Right lobe of liver (tissue), 6 donors: ENCODE results near the gene WDR47. TPM values are rescaled to one million over a fixed set of nuclear protein-coding genes. Genes with fewer than 3 reads are reported as not detected.
A peak's percentile ranks its signal among the peaks of the same experiment; 100 is the strongest.

Experiments used
- ATAC-seq, 4 donors: fragments of 200-7000 bp; cut with Tn5 transposase; one replicate each; pipeline ENCODE4 v1.9.1; 2020; ENCODE audit warnings: mild to moderate bottlenecking in 4 of 4, moderate library complexity in 4 of 4
- DNase-seq, 3 donors: peaks; one replicate each; pipeline ENCODE4 v3.0.0-alpha.2; 2020
- H3K27ac ChIP-seq, 3 donors: fragments of 200-600 bp; one replicate each; pipeline ENCODE4 v1.8.0; 2022
- H3K27me3 ChIP-seq, 2 donors: fragments of 200-600 bp; one replicate each; pipeline ENCODE4 v1.8.0; 2022
- H3K36me3 ChIP-seq, 4 donors: fragments of 200-600 bp; sonication (generic) in 1 of 4; one replicate each; pipeline versions ENCODE4 v1.5.1 to v1.8.0; 2017 to 2022; ENCODE audit warnings: control low read depth in 1 of 4
- H3K4me1 ChIP-seq, 4 donors: fragments of 200-600 bp; sonication (generic) in 1 of 4; one replicate each; pipeline versions ENCODE4 v1.5.1 to v1.8.0; 2017 to 2022; ENCODE audit warnings: control low read depth in 1 of 4
- H3K4me3 ChIP-seq, 3 donors: fragments of 200-600 bp; one replicate each; pipeline ENCODE4 v1.8.0; 2022
- H3K9me3 ChIP-seq, 4 donors: fragments of 200-600 bp; sonication (generic) in 1 of 4; one replicate each; pipeline versions ENCODE4 v1.5.1 to v1.8.0; 2017 to 2022; ENCODE audit warnings: control low read depth in 1 of 4
- CTCF ChIP-seq, 4 donors: fragments of 200-600 bp in 3 of 4; fragments of 450-650 bp in 1 of 4; IDR thresholded peaks; one replicate each; pipeline versions ENCODE4 v1.5.1 to v1.8.0; 2016 to 2022; ENCODE audit warnings: antibody characterized with exemption in 4 of 4, mild to moderate bottlenecking in 2 of 4
- POLR2A ChIP-seq: fragments of 450-650 bp; IDR thresholded peaks from one replicate; pipeline ENCODE4 v1.6.1; 2017; ENCODE audit warnings: antibody characterized with exemption, mild to moderate bottlenecking
- WGBS: methylation state at CpG from one replicate; pipeline ENCODE4 v1.1.6; 2018; ENCODE audit warnings: low coverage, low lambda C conversion rate; ENCODE audit not compliant: insufficient coverage; ENCODE audit errors: missing lambda C conversion rate; 5-methylcytosine and 5-hydroxymethylcytosine counted together
- intact Hi-C, 2 donors: fragments of 100-400 bp; cut with DNase I; formaldehyde crosslinking; loops; one replicate each; pipeline versions ENCODE4 v1.11.2 to v1.14.1; 2022
- total RNA-seq, 6 experiments: library from RNA; depleted of rRNA in 2 of 6; stranded (reverse); fragments of >200 nt in 2 of 6; fragmentation: NEBNext Ultra II Directional in 3 of 6; extraction: Animal tissue kit (Norgen Biotek cat#: 25700) in 3 of 6; gene quantifications; one replicate each; pipeline versions ENCODE4 v1.1.0 to v1.2.4, GENCODE V29; 2016 to 2023
- donor health status: DM: no; HTN: yes; CAD: no.
- donor health status: DM: no; HTN: no; CAD: no.
- donor health status: DM: no; HTN: no; CAD: no.
- donor health status: DM: no; HTN: yes; CAD: no.
- donor health status: DM: no; HTN: yes; CAD: no.

WDR47 gene
- total RNA-seq, 6 experiments from 2014 or later = 2.4 to 4.2 (median 2.6) TPM

GRCh38 chr1:109047339-109047738 is 5.4 kb upstream of the WDR47 start:
- TF ChIP-seq CTCF (IDR thresholded peaks at IDR 0.05) = no peak
- TF ChIP-seq POLR2A = no peak
- no peaks in the 10 kb centered on the region for H3K9me3 ChIP-seq
- intact Hi-C loops = no loop called here
- H3K36me3 ChIP-seq = no peaks in the 10 kb centered on the region
- no peak overlapping the region for H3K27ac ChIP-seq
- H3K4me3 ChIP-seq = no peak overlapping the region
- no peaks in the 10 kb centered on the region for H3K27me3 ChIP-seq
- ATAC-seq = no peak
- WGBS = 60% methylated on average over 3 of the region's 6 CpGs
- no peak for DNase-seq
- H3K4me1 ChIP-seq = no peaks in the 10 kb centered on the region

- no peaks in the 10 kb centered on the region for H3K36me3 ChIP-seq
- H3K27me3 ChIP-seq = no peaks in the 10 kb centered on the region
- TF ChIP-seq POLR2A (no peak), CTCF (IDR thresholded peaks at IDR 0.05) (no peak)
- ATAC-seq = no peak
- no peak for DNase-seq
- H3K4me1 ChIP-seq = no peaks in the 10 kb centered on the region
- H3K4me3 ChIP-seq = no peak overlapping the region
- H3K27ac ChIP-seq = no peak overlapping the region
- intact Hi-C loops = no loop called here
- WGBS = 70% methylated on average over 4 of the region's 4 CpGs
- H3K9me3 ChIP-seq = no peaks in the 10 kb centered on the region
These were observed 4.8 kb upstream of the WDR47 start for GRCh38 chr1:109046671-109047070.

GRCh38 chr1:109045595-109045994 is 3.7 kb upstream of the WDR47 start:
- WGBS = 44% methylated on average over 1 of the region's 1 CpG
- no peak for ATAC-seq

GRCh38 chr1:109040989-109041620 is 797 bp downstream of the WDR47 start:
- WGBS = under 1% methylated on average over 20 of the region's 44 CpGs
- Histone ChIP-seq H3K4me1 (no peaks in the 10 kb centered on the region), H3K4me3 (peak overlapping the region; percentile 71 to 94 (median 91)), H3K27ac (peak overlapping the region; percentile 29 to 68 (median 44)), H3K36me3 (no peaks in the 10 kb centered on the region), H3K9me3 (no peaks in the 10 kb centered on the region), H3K27me3 (no peaks in the 10 kb centered on the region)
- DNase-seq = peak; percentile 44 to 56 (median 53)
- intact Hi-C loops = no loop called here
- TF ChIP-seq POLR2A = no peak
- TF ChIP-seq CTCF (IDR thresholded peaks at IDR 0.05) = no peak
- peak; percentile 17 to 33 (median 24) for ATAC-seq

More at GRCh38 chr1:109045595-109045994, 3.7 kb upstream of the WDR47 start:
- H3K4me3 ChIP-seq = no peak overlapping the region
- no peak for DNase-seq
- intact Hi-C loops = no loop called here
- H3K36me3 ChIP-seq = no peaks in the 10 kb centered on the region
- TF ChIP-seq CTCF (IDR thresholded peaks at IDR 0.05) (no peak), POLR2A (no peak)
- H3K9me3 ChIP-seq = no peaks in the 10 kb centered on the region
- no peak overlapping the region for H3K27ac ChIP-seq
- H3K27me3 ChIP-seq = no peaks in the 10 kb centered on the region
- no peaks in the 10 kb centered on the region for H3K4me1 ChIP-seq

GRCh38 chr1:109040627-109040988 is 1.3 kb downstream of the WDR47 start:
- no peak for DNase-seq
- H3K27ac ChIP-seq = no peak overlapping the region
- H3K4me3 ChIP-seq = peak overlapping the region; percentile 71 to 94 (median 91)
- no peak for TF ChIP-seq CTCF (IDR thresholded peaks at IDR 0.05)
- TF ChIP-seq POLR2A = no peak
- H3K27me3 ChIP-seq = no peaks in the 10 kb centered on the region
- no peaks in the 10 kb centered on the region for H3K9me3 ChIP-seq
- H3K4me1 ChIP-seq = no peaks in the 10 kb centered on the region
- intact Hi-C loops = no loop called here
- no peak for ATAC-seq
- 38% methylated on average over 3 of the region's 3 CpGs for WGBS
- H3K36me3 ChIP-seq = no peaks in the 10 kb centered on the region
